ENCODE data around the gene NFASC.

The NFASC gene

GRCh38 chr1:205038132-205038786 lies 167.6 kb downstream of the NFASC start:
- Histone ChIP-seq H3K27ac (no peak overlapping the region), H3K27me3 (replicated peaks) (peaks cover 20% of the 10 kb centered on the region), H3K4me3 (ENCODE audit: low read depth, low read length) (no peak overlapping the region), H3K36me3 (replicated peaks) (no peaks in the 10 kb centered on the region)
- in situ Hi-C loops (cut with HindIII; ENCODE audit: low pct_ligation_motif_present, low sequenced_read_pairs) = no loop called here
- no peak for DNase-seq
- no peak for TF ChIP-seq CTCF (IDR thresholded peaks at IDR 0.05; ENCODE audit: low read depth, low read length, missing control alignments)

GRCh38 chr1:205041001-205041715 lies 170.5 kb downstream of the NFASC start:
- H3K27ac ChIP-seq = no peak overlapping the region
- peaks cover 47% of the 10 kb centered on the region for H3K27me3 ChIP-seq (replicated peaks)
- no peak for DNase-seq
- no peak overlapping the region for H3K4me3 ChIP-seq (ENCODE audit: low read depth, low read length)
- H3K36me3 ChIP-seq (replicated peaks) = no peaks in the 10 kb centered on the region
- no peak for TF ChIP-seq CTCF (IDR thresholded peaks at IDR 0.05; ENCODE audit: low read depth, low read length, missing control alignments)
- in situ Hi-C loops (cut with HindIII; ENCODE audit: low pct_ligation_motif_present, low sequenced_read_pairs) = no loop called here

GRCh38 chr1:205041998-205042910 lies 171.6 kb downstream of the NFASC start:
- Histone ChIP-seq H3K27me3 (replicated peaks) (peaks cover 54% of the 10 kb centered on the region), H3K36me3 (replicated peaks) (no peaks in the 10 kb centered on the region), H3K4me3 (ENCODE audit: low read depth, low read length) (no peak overlapping the region), H3K27ac (no peak overlapping the region)
- no peak for TF ChIP-seq CTCF (IDR thresholded peaks at IDR 0.05; ENCODE audit: low read depth, low read length, missing control alignments)
- in situ Hi-C loops (cut with HindIII; ENCODE audit: low pct_ligation_motif_present, low sequenced_read_pairs) = no loop called here
- DNase-seq = no peak

GRCh38 chr1:205042911-205043806 lies 172.5 kb downstream of the NFASC start, which contains the start of gene CNTN2:
Gene CNTN2, plus strand, starts transcription at chr1:205043212. Its CDS starts 9,974 bp downstream, at chr1:205053186.
- no peaks in the 10 kb centered on the region for H3K36me3 ChIP-seq (replicated peaks)
- H3K27ac ChIP-seq = no peak within 1 kb of the TSS
- DNase-seq = no peak
- in situ Hi-C loops (cut with HindIII; ENCODE audit: low pct_ligation_motif_present, low sequenced_read_pairs) = no loop called here
- peaks cover 54% of the 10 kb centered on the region for H3K27me3 ChIP-seq (replicated peaks)
- no peak for TF ChIP-seq CTCF (IDR thresholded peaks at IDR 0.05; ENCODE audit: low read depth, low read length, missing control alignments)
- no peak within 1 kb of the TSS for H3K4me3 ChIP-seq (ENCODE audit: low read depth, low read length)

GRCh38 chr1:205043866-205044265 lies 173.2 kb downstream of the NFASC start:
- no peak overlapping the region for H3K4me3 ChIP-seq (ENCODE audit: low read depth, low read length)
- no peak for DNase-seq
- no peaks in the 10 kb centered on the region for H3K36me3 ChIP-seq (replicated peaks)
- H3K27ac ChIP-seq = no peak overlapping the region
- H3K27me3 ChIP-seq (replicated peaks) = peaks cover 54% of the 10 kb centered on the region
- in situ Hi-C loops (cut with HindIII; ENCODE audit: low pct_ligation_motif_present, low sequenced_read_pairs) = no loop called here
- TF ChIP-seq CTCF (IDR thresholded peaks at IDR 0.05; ENCODE audit: low read depth, low read length, missing control alignments) = no peak

All from brain microvascular endothelial cell (primary cell).